Camera-type eye (tissue), 1 donor: ENCODE measurements around the gene BCLAF3. TPM values are rescaled to one million over a fixed set of nuclear protein-coding genes. Genes with fewer than 3 reads are reported as not detected.

Experiments used
- total RNA-seq: library from RNA; depleted of rRNA; stranded (reverse); fragments of >200 nt; gene quantifications from one replicate; pipeline ENCODE4 v1.2.3, GENCODE V29; 2014

BCLAF3 gene
- 24.2 TPM for total RNA-seq

GRCh38 chrX:19990556-19991349, at the start of gene BCLAF3:
BCLAF3 (minus strand) TSS chrX:19991061; CDS start chrX:19970264, 20,797 bp downstream.

Other genes with a start within 250 kb of the BCLAF3 start
- gene SH3KBP1, start 103.5 kb downstream of the BCLAF3 start, total RNA-seq, result 30.0 TPM
- 3.0 TPM for gene MAP7D2, start 125.8 kb upstream of the BCLAF3 start, total RNA-seq
- gene EIF1AX, start 150.8 kb upstream of the BCLAF3 start, total RNA-seq, result 85.7 TPM